NCI-H1930 (cell line): ENCODE results near the gene PRPF38A.

Source experiments
- DNase-seq, 2 experiments: peaks; one replicate each; lab custom pipeline; 2025; lab: John Stamatoyannopoulos, UW

Gene PRPF38A

GRCh38 chr1:52461821-52462220 is 57.4 kb downstream of the PRPF38A start:
- DNase-seq, result no peak

- DNase-seq, result no peak
These were observed 59.5 kb downstream of the PRPF38A start for GRCh38 chr1:52463891-52464290.

GRCh38 chr1:52469108-52469507 is 64.7 kb downstream of the PRPF38A start:
- DNase-seq, result no peak
